Spleen (tissue), 11 donors: ENCODE data around the gene HOXC10. TPM values are rescaled to one million over a fixed set of nuclear protein-coding genes. Genes with fewer than 3 reads are reported as not detected.

Source experiments
- DNase-seq: peaks from one replicate; pipeline ENCODE4 v3.0.0-alpha.2; 2020
- H3K27ac ChIP-seq, 8 donors: fragments of 200-600 bp; sonication (generic) in 7 of 8; 1 replicate in 4 of 8; 2 replicates in 4 of 8; pipeline versions ENCODE4 v1.5.0 to v1.8.0; 2016 to 2021; ENCODE audit warnings: inconsistent platforms in 4 of 8, mild to moderate bottlenecking in 4 of 8, moderate library complexity in 1 of 8
- H3K27me3 ChIP-seq, 7 donors: fragments of 200-600 bp; sonication (generic) in 6 of 7; replicated peaks in 1 of 7; 1 replicate in 4 of 7; 2 replicates in 3 of 7; pipeline versions ENCODE4 v1.5.0 to v1.8.0; 2016 to 2021; ENCODE audit warnings: inconsistent platforms in 3 of 7, mild to moderate bottlenecking in 1 of 7
- H3K36me3 ChIP-seq, 6 donors: fragments of 200-600 bp; sonication (generic) in 5 of 6; 1 replicate in 4 of 6; 2 replicates in 2 of 6; pipeline versions ENCODE4 v1.5.0 to v1.8.0; 2016 to 2021; ENCODE audit warnings: inconsistent platforms in 2 of 6
- H3K4me1 ChIP-seq, 6 donors: fragments of 200-600 bp; sonication (generic) in 5 of 6; 1 replicate in 3 of 6; 2 replicates in 3 of 6; pipeline versions ENCODE4 v1.5.0 to v1.8.0; 2016 to 2021; ENCODE audit warnings: inconsistent platforms in 3 of 6
- H3K4me3 ChIP-seq, 8 donors: fragments of 200-600 bp; sonication (generic) in 7 of 8; 1 replicate in 4 of 8; 2 replicates in 4 of 8; pipeline versions ENCODE4 v1.5.0 to v1.8.0; 2016 to 2021; ENCODE audit warnings: inconsistent platforms in 4 of 8, mild to moderate bottlenecking in 4 of 8, moderate library complexity in 2 of 8
- H3K9me3 ChIP-seq, 8 donors: fragments of 200-600 bp; sonication (generic) in 7 of 8; 1 replicate in 4 of 8; 2 replicates in 4 of 8; pipeline versions ENCODE4 v1.5.0 to v1.8.0; 2016 to 2021; ENCODE audit warnings: inconsistent platforms in 4 of 8
- POLR2A ChIP-seq, 3 donors: fragments of 450-650 bp; IDR thresholded peaks; one replicate each; pipeline ENCODE4 v1.5.1; 2017; ENCODE audit warnings: antibody characterized with exemption in 3 of 3, mild to moderate bottlenecking in 1 of 3
- POLR2AphosphoS5 ChIP-seq, 3 donors: sonication (generic); formaldehyde crosslinking; IDR thresholded peaks; one replicate each; pipeline ENCODE4 v1.5.1; 2017; ENCODE audit warnings: antibody characterized with exemption in 3 of 3
- WGBS, 5 donors: extraction: QIAGEN DNeasy Blood & Tissue Kit in 3 of 5; methylation state at CpG; one replicate each; pipeline versions ENCODE4 v1.1.5 to v1.1.7; 2013 to 2018; 5-methylcytosine and 5-hydroxymethylcytosine counted together
- intact Hi-C: fragments of 100-400 bp; cut with DNase I; formaldehyde crosslinking; loops from one replicate; pipeline ENCODE4 v1.15.0; 2023; ENCODE audit warnings: low total_unique reads
- polyA plus RNA-seq, 3 donors: library from polyadenylated mRNA; stranded (reverse); fragments of 200-250 nt; gene quantifications; one replicate each; pipeline ENCODE4 v1.2.1, GENCODE V29; 2013
- total RNA-seq, 7 donors: library from RNA; depleted of rRNA in 3 of 7; stranded (reverse); fragments of >200 nt in 3 of 7; fragmentation: NEBNext Ultra II Directional in 4 of 7; extraction: Animal tissue kit (Norgen Biotek cat#: 25700) in 4 of 7; gene quantifications; one replicate each; pipeline versions ENCODE4 v1.1.0 to v1.2.1, GENCODE V29; 2016 to 2021
- TF ChIP-seq, protein P1 (sequence below), 11 experiments: fragments of 200-600 bp in 7 of 11; fragments of 450-650 bp in 4 of 11; sonication (generic) in 4 of 11; IDR thresholded peaks in 8 of 11; conservative IDR thresholded peaks in 3 of 11; 1 replicate in 7 of 11; 2 replicates in 4 of 11; pipeline versions ENCODE4 v1.4.0 to v1.8.0; 2016 to 2021; ENCODE audit warnings: antibody characterized with exemption in 11 of 11, inconsistent platforms in 4 of 11, mild to moderate bottlenecking in 1 of 11
- donor health status: healthy with polysubstance abuse.
- donor health status: DM: no; HTN: no; CAD: no; lungs with moderate emphysema.
- donor health status: DM: no; HTN: no; CAD: no.
- donor health status: Bipolar disorder and iron deficiency.
- donor health status: healthy.
- donor health status: DM: no; HTN: no; CAD: no.
- donor health status: DM: yes; HTN: yes; CAD: no.

HOXC10 gene
- total and polyA plus RNA-seq, 10 donors: not detected

DNA sequence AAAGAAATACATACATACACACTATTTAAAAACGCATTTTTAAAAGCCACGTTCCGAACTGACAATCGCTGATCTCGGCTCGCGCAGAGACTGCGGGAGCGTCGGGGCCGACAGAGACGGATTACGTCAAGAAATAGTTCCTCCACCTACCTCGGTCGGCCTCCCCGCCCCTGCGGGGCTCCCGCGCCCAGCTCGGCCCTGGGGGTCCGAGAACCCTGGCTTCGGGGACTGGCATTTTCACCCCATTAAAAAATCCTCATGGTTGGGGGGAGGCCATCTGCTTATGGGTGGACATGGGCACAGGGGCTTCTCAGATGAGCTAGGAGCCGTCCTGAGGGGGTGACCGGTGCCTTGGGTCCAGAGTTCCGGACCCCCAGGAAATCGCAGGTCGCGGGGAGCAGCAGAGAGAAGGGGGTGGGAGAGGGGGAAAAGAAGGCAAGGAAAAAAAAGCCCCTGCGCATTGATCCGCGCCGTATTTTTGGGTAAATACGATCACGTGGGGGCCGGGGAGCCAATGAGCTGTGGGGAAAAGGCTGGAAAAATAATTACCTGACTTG, 14.7 kb downstream of the HOXC10 start:
- 4 to 7% (median 4%) methylated on average over 35 of the region's 35 CpGs for WGBS, 5 donors
- no peaks in the 10 kb centered on the region for H3K36me3 ChIP-seq
- H3K27ac ChIP-seq: no peak overlapping the region
- no peak for DNase-seq
- intact Hi-C loops: loop anchor here (5.0 kb wide), 1 partner anchor 203 kb away; no protein-coding TSS in a partner anchor
- peaks cover 18 to 100% (median 100%) of the 10 kb centered on the region in 7 donors for H3K27me3 ChIP-seq
- peaks cover 18 to 48% (median 39%) of the 10 kb centered on the region in 6 donors for H3K4me1 ChIP-seq
- H3K4me3 ChIP-seq: peak overlapping the region in 2 of 8 donors; percentile 25 to 53
- TF ChIP-seq POLR2A (IDR thresholded peaks at IDR 0.05): no peak
- TF ChIP-seq, protein P1, sequence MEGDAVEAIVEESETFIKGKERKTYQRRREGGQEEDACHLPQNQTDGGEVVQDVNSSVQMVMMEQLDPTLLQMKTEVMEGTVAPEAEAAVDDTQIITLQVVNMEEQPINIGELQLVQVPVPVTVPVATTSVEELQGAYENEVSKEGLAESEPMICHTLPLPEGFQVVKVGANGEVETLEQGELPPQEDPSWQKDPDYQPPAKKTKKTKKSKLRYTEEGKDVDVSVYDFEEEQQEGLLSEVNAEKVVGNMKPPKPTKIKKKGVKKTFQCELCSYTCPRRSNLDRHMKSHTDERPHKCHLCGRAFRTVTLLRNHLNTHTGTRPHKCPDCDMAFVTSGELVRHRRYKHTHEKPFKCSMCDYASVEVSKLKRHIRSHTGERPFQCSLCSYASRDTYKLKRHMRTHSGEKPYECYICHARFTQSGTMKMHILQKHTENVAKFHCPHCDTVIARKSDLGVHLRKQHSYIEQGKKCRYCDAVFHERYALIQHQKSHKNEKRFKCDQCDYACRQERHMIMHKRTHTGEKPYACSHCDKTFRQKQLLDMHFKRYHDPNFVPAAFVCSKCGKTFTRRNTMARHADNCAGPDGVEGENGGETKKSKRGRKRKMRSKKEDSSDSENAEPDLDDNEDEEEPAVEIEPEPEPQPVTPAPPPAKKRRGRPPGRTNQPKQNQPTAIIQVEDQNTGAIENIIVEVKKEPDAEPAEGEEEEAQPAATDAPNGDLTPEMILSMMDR (IDR thresholded peaks at IDR 0.05 in 8 of 11, conservative IDR thresholded peaks at IDR 0.05 in 3 of 11): no peak
- TF ChIP-seq POLR2AphosphoS5 (IDR thresholded peaks at IDR 0.05): no peak
- H3K9me3 ChIP-seq: no peaks in the 10 kb centered on the region

DNA sequence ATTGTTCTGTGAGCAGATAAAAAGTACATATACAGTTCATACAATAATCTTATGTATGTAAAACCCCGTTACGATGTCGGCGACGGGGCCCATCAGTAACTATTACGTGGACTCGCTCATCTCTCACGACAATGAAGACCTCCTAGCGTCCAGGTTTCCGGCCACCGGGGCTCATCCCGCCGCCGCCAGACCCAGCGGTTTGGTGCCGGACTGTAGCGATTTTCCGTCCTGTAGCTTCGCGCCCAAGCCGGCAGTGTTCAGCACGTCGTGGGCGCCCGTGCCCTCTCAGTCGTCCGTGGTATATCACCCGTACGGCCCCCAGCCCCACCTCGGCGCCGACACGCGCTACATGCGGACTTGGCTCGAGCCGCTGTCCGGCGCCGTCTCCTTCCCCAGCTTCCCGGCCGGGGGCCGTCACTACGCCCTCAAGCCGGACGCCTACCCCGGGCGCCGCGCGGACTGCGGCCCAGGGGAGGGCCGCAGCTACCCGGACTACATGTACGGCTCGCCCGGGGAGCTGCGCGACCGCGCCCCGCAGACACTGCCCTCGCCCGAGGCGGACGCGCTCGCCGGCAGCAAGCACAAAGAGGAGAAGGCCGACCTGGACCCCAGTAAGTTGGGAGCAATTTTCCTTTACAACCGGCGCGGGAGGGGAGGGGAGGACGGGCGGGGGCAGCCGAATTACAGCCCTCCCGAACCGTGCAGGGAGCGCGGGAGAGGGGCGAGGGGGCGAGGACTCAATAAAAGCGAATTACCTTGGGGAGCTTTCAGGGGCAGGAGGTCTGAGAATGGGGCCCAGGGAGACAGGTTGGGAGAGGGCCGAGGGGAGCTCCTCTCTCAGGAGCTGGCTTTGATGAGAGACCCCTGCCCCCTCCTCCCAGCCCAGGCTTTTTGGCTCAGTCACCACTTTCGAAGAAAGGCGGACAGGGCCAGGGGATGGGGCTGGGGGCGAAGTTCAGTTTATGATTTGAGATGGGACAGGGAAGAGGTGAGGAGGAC, 15.5 kb downstream of the HOXC10 start, which contains the start of gene HOXC9:
HOXC9 (plus strand) TSS at position 46 of the 999 bp plus-strand sequence; CDS start at position 74, 28 bp downstream.
- no peak for TF ChIP-seq POLR2A (IDR thresholded peaks at IDR 0.05)
- TF ChIP-seq, protein P1 (IDR thresholded peaks at IDR 0.05 in 8 of 11, conservative IDR thresholded peaks at IDR 0.05 in 3 of 11): no peak
- no peak for TF ChIP-seq POLR2AphosphoS5 (IDR thresholded peaks at IDR 0.05)
- Histone ChIP-seq H3K27ac (no peak within 1 kb of the TSS), H3K4me1 (peaks cover 10 to 48% (median 31%) of the 10 kb centered on the region in 6 donors), H3K27me3 (peaks cover 16 to 100% (median 100%) of the 10 kb centered on the region in 7 donors), H3K9me3 (no peaks in the 10 kb centered on the region), H3K36me3 (no peaks in the 10 kb centered on the region), H3K4me3 (peak within 1 kb of the TSS in 5 of 8 donors; percentile 13 to 53 (median 15))
- intact Hi-C loops: loop anchor here (5.0 kb wide), 1 partner anchor 202 kb away; no protein-coding TSS in a partner anchor
- WGBS, 5 donors: 5 to 8% (median 6%) methylated on average over 40 to 87 of the region's 87 CpGs
- DNase-seq: no peak

DNA sequence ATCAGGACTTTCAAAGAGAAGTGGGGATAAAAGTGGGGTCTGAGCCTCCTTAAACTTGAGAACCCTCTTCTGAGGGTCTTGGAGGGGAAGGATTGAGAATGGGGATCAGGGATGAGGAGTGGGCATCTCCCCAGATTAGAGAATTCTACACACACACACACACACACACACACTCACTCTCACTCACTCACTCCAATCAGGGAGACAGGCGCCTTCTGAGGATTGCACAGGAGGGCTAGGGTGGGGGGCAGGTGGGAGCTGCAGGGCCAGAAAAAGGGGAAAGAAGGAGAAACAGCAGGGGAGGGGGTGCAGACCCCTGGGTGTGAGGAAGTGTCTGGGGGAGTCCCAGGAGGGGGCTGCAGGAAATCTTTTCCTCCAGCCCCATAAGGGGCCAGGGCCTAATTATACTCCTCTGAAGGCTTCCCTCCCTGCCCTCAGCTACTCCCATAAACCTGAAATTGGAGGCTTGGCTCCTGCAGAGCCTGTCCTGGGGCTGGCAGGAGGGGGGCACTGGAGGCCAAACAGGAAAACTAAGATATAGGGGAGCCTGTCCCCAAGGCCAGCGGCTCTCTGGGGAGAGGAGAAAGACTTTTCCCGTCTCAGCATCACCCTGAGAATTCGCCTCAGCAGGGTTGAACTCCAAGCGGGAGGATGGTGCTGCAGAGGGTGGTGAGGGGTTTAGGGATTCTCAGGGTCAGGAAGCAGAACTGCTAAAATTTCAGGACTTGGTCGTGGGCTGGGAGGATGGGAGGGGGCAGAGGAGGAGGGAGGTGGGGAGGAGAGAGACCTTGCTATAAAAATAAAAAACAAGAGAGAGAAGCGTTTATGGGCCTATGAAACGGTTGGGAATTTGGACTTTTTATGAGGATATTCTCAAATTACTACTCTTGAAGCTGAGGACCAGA, 16.6 kb downstream of the HOXC10 start:
- peak; percentile 24 for DNase-seq
- intact Hi-C loops: loop anchor here (5.0 kb wide), 1 partner anchor 201 kb away; no protein-coding TSS in a partner anchor
- 23 to 30% (median 26%) methylated on average over 8 of the region's 8 CpGs for WGBS, 5 donors

More for the DNA sequence above, 16.6 kb downstream of the HOXC10 start:
- no peak overlapping the region for H3K27ac ChIP-seq
- peaks cover 13 to 100% (median 98%) of the 10 kb centered on the region in 7 donors for H3K27me3 ChIP-seq
- H3K9me3 ChIP-seq: no peaks in the 10 kb centered on the region
- TF ChIP-seq, protein P1 (IDR thresholded peaks at IDR 0.05 in 8 of 11, conservative IDR thresholded peaks at IDR 0.05 in 3 of 11): no peak
- TF ChIP-seq POLR2AphosphoS5 (IDR thresholded peaks at IDR 0.05) (no peak), POLR2A (IDR thresholded peaks at IDR 0.05) (no peak)
- H3K4me3 ChIP-seq: no peak overlapping the region
- no peaks in the 10 kb centered on the region for H3K36me3 ChIP-seq
- H3K4me1 ChIP-seq: peaks cover 6 to 48% (median 30%) of the 10 kb centered on the region in 6 donors
